CD4-positive, CD25-positive, alpha-beta regulatory T cell (primary cell): ENCODE data around the gene PCNT. TPM values are rescaled to one million over a fixed set of nuclear protein-coding genes. Genes with fewer than 3 reads are reported as not detected.

ENCODE experiments used
- ATAC-seq, 2 donors: fragments of 150-1000 bp; cut with Tn5 transposase; one replicate each; pipeline ENCODE4 v1.10.0; 2021; ENCODE audit warnings: low read depth in 2 of 2, moderate number of reproducible peaks in 2 of 2, moderate library complexity in 1 of 2
- DNase-seq, 3 donors: peaks; one replicate each; pipeline versions ENCODE4 v3.0.0 to v3.0.0-alpha.2; 2012 to 2022; ENCODE audit warnings: mixed read lengths in 1 of 3
- H3K27ac ChIP-seq: one replicate; pipeline ENCODE4 v1.7.0; 2013; ENCODE audit warnings: mild to moderate bottlenecking, low read length; ENCODE audit not compliant: insufficient read depth, poor library complexity, severe bottlenecking
- H3K27me3 ChIP-seq: one replicate; pipeline ENCODE4 v1.7.0; 2013; ENCODE audit warnings: low read length; ENCODE audit not compliant: control insufficient read depth, insufficient read depth
- H3K36me3 ChIP-seq: one replicate; pipeline ENCODE4 v1.7.0; 2013; ENCODE audit warnings: mild to moderate bottlenecking, low read length, moderate library complexity; ENCODE audit not compliant: control insufficient read depth, insufficient read depth
- H3K4me1 ChIP-seq: 2 replicates; pipeline ENCODE4 v1.7.0; 2013; ENCODE audit warnings: mild to moderate bottlenecking, low read length; ENCODE audit not compliant: insufficient read depth, control insufficient read depth, poor library complexity, severe bottlenecking
- H3K4me3 ChIP-seq: one replicate; pipeline ENCODE4 v1.7.0; 2013; ENCODE audit warnings: low read depth, mild to moderate bottlenecking, low read length, moderate library complexity
- H3K9me3 ChIP-seq, 2 experiments: 1 replicate in 1 of 2; 2 replicates in 1 of 2; pipeline ENCODE4 v1.7.0; 2013; ENCODE audit warnings: low read length in 2 of 2, mild to moderate bottlenecking in 1 of 2, moderate library complexity in 1 of 2; ENCODE audit not compliant: control insufficient read depth in 2 of 2
- H3K27ac Mint-ChIP-seq, 3 donors: one replicate each; pipeline ENCODE4 v1.8.0; 2020 to 2022; ENCODE audit warnings: mild to moderate bottlenecking in 3 of 3, mixed read lengths in 3 of 3, moderate library complexity in 2 of 3
- H3K27me3 Mint-ChIP-seq: one replicate; pipeline ENCODE4 v1.8.0; 2022; ENCODE audit warnings: mild to moderate bottlenecking, mixed read lengths
- H3K36me3 Mint-ChIP-seq: one replicate; pipeline ENCODE4 v1.8.0; 2020; ENCODE audit warnings: mixed read lengths
- H3K4me1 Mint-ChIP-seq, 4 donors: one replicate each; pipeline ENCODE4 v1.8.0; 2020 to 2022; ENCODE audit warnings: mixed read lengths in 4 of 4, mild to moderate bottlenecking in 1 of 4
- H3K4me3 Mint-ChIP-seq, 4 donors: one replicate each; pipeline ENCODE4 v1.8.0; 2020 to 2022; ENCODE audit warnings: mild to moderate bottlenecking in 4 of 4, mixed read lengths in 4 of 4, moderate library complexity in 3 of 4
- H3K9me3 Mint-ChIP-seq, 7 donors: one replicate each; pipeline ENCODE4 v1.8.0; 2020 to 2022; ENCODE audit warnings: mixed read lengths in 7 of 7, mild to moderate bottlenecking in 3 of 7, moderate library complexity in 2 of 7
- polyA plus RNA-seq, 4 donors: library from polyadenylated mRNA; unstranded; fragments of 300-500 nt; fragmentation: Illumina TruSeq; gene quantifications; one replicate each; pipeline ENCODE4 v1.2.3, GENCODE V29; 2021
- total RNA-seq: library from RNA; stranded (reverse); gene quantifications from one replicate; pipeline ENCODE4 v1.2.3, GENCODE V29; 2022

Gene PCNT
- total and polyA plus RNA-seq, 5 donors from 2014 or later, result 5.3 to 64.5 (median 10.5) TPM

GRCh38 chr21:46311568-46311967, 12.4 kb upstream of the PCNT start:
- no peak overlapping the region for H3K27ac Mint-ChIP-seq
- ATAC-seq (no peak), DNase-seq (no peak)
- Histone ChIP-seq H3K27ac (no peak overlapping the region), H3K4me1 (no peaks in the 10 kb centered on the region), H3K4me3 (no peak overlapping the region), H3K9me3 (no peaks in the 10 kb centered on the region), H3K27me3 (no peaks in the 10 kb centered on the region), H3K36me3 (no peaks in the 10 kb centered on the region)
- H3K4me1 Mint-ChIP-seq, result no peaks in the 10 kb centered on the region
- H3K4me3 Mint-ChIP-seq, result no peak overlapping the region
- H3K27me3 Mint-ChIP-seq, result no peaks in the 10 kb centered on the region
- peaks cover 15% of the 10 kb centered on the region for H3K36me3 Mint-ChIP-seq
- H3K9me3 Mint-ChIP-seq, result no peaks in the 10 kb centered on the region

- no peaks in the 10 kb centered on the region for H3K27me3 Mint-ChIP-seq
Measured at GRCh38 chr21:46312949-46313348, 11.0 kb upstream of the PCNT start.

GRCh38 chr21:46314441-46315020, 9.4 kb upstream of the PCNT start:
- H3K4me1 ChIP-seq, result no peaks in the 10 kb centered on the region
- no peak overlapping the region for H3K27ac Mint-ChIP-seq
- H3K9me3 Mint-ChIP-seq, result no peaks in the 10 kb centered on the region
- no peak for ATAC-seq
- DNase-seq, result no peak
- no peak overlapping the region for H3K27ac ChIP-seq
- H3K27me3 ChIP-seq, result no peaks in the 10 kb centered on the region
- no peak overlapping the region for H3K4me3 ChIP-seq
- peaks cover 8% of the 10 kb centered on the region for H3K36me3 Mint-ChIP-seq
- H3K27me3 Mint-ChIP-seq, result no peaks in the 10 kb centered on the region
- H3K9me3 ChIP-seq, result no peaks in the 10 kb centered on the region
- no peak overlapping the region for H3K4me3 Mint-ChIP-seq
- no peaks in the 10 kb centered on the region for H3K4me1 Mint-ChIP-seq
- no peaks in the 10 kb centered on the region for H3K36me3 ChIP-seq

More at GRCh38 chr21:46312949-46313348, 11.0 kb upstream of the PCNT start:
- H3K4me3 ChIP-seq, result no peak overlapping the region
- DNase-seq (no peak), ATAC-seq (no peak)
- no peak overlapping the region for H3K4me3 Mint-ChIP-seq
- no peaks in the 10 kb centered on the region for H3K9me3 ChIP-seq
- no peaks in the 10 kb centered on the region for H3K36me3 ChIP-seq
- no peak overlapping the region for H3K27ac Mint-ChIP-seq
- H3K4me1 ChIP-seq, result no peaks in the 10 kb centered on the region
- no peaks in the 10 kb centered on the region for H3K9me3 Mint-ChIP-seq
- H3K27me3 ChIP-seq, result no peaks in the 10 kb centered on the region
- H3K36me3 Mint-ChIP-seq, result peaks cover 8% of the 10 kb centered on the region
- H3K27ac ChIP-seq, result no peak overlapping the region
- no peaks in the 10 kb centered on the region for H3K4me1 Mint-ChIP-seq

GRCh38 chr21:46316708-46317324, 7.1 kb upstream of the PCNT start:
- no peaks in the 10 kb centered on the region for H3K36me3 ChIP-seq
- H3K9me3 Mint-ChIP-seq, result no peaks in the 10 kb centered on the region
- no peak for DNase-seq
- peaks cover 5 to 13% (median 9%) of the 10 kb centered on the region in 4 donors for H3K4me1 Mint-ChIP-seq
- no peak overlapping the region for H3K27ac ChIP-seq
- H3K9me3 ChIP-seq, result no peaks in the 10 kb centered on the region
- H3K27me3 ChIP-seq, result no peaks in the 10 kb centered on the region
- H3K4me3 ChIP-seq, result no peak overlapping the region
- H3K27me3 Mint-ChIP-seq, result no peaks in the 10 kb centered on the region
- peaks cover 4% of the 10 kb centered on the region for H3K36me3 Mint-ChIP-seq
- H3K27ac Mint-ChIP-seq, result no peak overlapping the region
- no peak for ATAC-seq
- peaks cover 8% of the 10 kb centered on the region for H3K4me1 ChIP-seq
- no peak overlapping the region for H3K4me3 Mint-ChIP-seq

GRCh38 chr21:46317710-46318463, 6.1 kb upstream of the PCNT start:
- H3K27me3 Mint-ChIP-seq, result no peaks in the 10 kb centered on the region
- no peaks in the 10 kb centered on the region for H3K27me3 ChIP-seq
- no peaks in the 10 kb centered on the region for H3K36me3 ChIP-seq
- no peak overlapping the region for H3K4me3 ChIP-seq
- peaks cover 5 to 23% (median 13%) of the 10 kb centered on the region in 4 donors for H3K4me1 Mint-ChIP-seq
- ATAC-seq (no peak), DNase-seq (no peak)
- H3K36me3 Mint-ChIP-seq, result peaks cover under 1% of the 10 kb centered on the region
- no peak overlapping the region for H3K27ac Mint-ChIP-seq
- no peak overlapping the region for H3K27ac ChIP-seq
- no peak overlapping the region for H3K4me3 Mint-ChIP-seq
- H3K9me3 Mint-ChIP-seq, result no peaks in the 10 kb centered on the region
- H3K9me3 ChIP-seq, result no peaks in the 10 kb centered on the region
- peaks cover 19% of the 10 kb centered on the region for H3K4me1 ChIP-seq

- H3K27me3 ChIP-seq, result no peaks in the 10 kb centered on the region
- Mint-ChIP-seq H3K27ac (no peak overlapping the region), H3K36me3 (no peaks in the 10 kb centered on the region), H3K27me3 (no peaks in the 10 kb centered on the region), H3K9me3 (no peaks in the 10 kb centered on the region), H3K4me3 (peak overlapping the region in 1 of 4 donors; percentile 41), H3K4me1 (peaks cover 5 to 27% (median 14%) of the 10 kb centered on the region in 4 donors)
- H3K4me1 ChIP-seq, result peaks cover 22% of the 10 kb centered on the region
- no peaks in the 10 kb centered on the region for H3K9me3 ChIP-seq
- H3K36me3 ChIP-seq, result no peaks in the 10 kb centered on the region
- H3K27ac ChIP-seq, result no peak overlapping the region
- DNase-seq (no peak), ATAC-seq (no peak)
- H3K4me3 ChIP-seq, result no peak overlapping the region
Measured at GRCh38 chr21:46318464-46318845, 5.5 kb upstream of the PCNT start.

- no peak for DNase-seq
- Mint-ChIP-seq H3K9me3 (no peaks in the 10 kb centered on the region), H3K36me3 (no peaks in the 10 kb centered on the region), H3K4me1 (peaks cover 5 to 31% (median 16%) of the 10 kb centered on the region in 4 donors), H3K4me3 (no peak overlapping the region), H3K27me3 (no peaks in the 10 kb centered on the region), H3K27ac (no peak overlapping the region)
- no peaks in the 10 kb centered on the region for H3K9me3 ChIP-seq
- no peak overlapping the region for H3K27ac ChIP-seq
- H3K4me1 ChIP-seq, result peaks cover 22% of the 10 kb centered on the region
- H3K36me3 ChIP-seq, result no peaks in the 10 kb centered on the region
- no peak overlapping the region for H3K4me3 ChIP-seq
- no peaks in the 10 kb centered on the region for H3K27me3 ChIP-seq
- ATAC-seq, result no peak
Measured at GRCh38 chr21:46319186-46319585, 4.8 kb upstream of the PCNT start.
